GM21390 (cell line): ENCODE results near the gene ZNF300.
"Not testable (repeated sequence)": the region's sequence is repeated elsewhere in the genome, so short reads cannot be mapped to it uniquely, and the experiment has no call there.

Experiments used
- ATAC-seq: cut with Tn5 transposase; IDR thresholded peaks from one replicate; pipeline ENCODE4 v1.9.1; 2021; ENCODE audit not compliant: unreplicated experiment

ZNF300 gene

GRCh38 chr5:150904479-150905311 is at the start of gene ZNF300:
TSS of gene ZNF300 (minus strand) at chr5:150904980. CDS start at chr5:150903155, 1,825 bp downstream.
- peak; percentile 71 for ATAC-seq

- ATAC-seq: no peak
Measured at GRCh38 chr5:150948539-150948938, 43.8 kb upstream of the ZNF300 start.

- ATAC-seq: no peak
Measured at GRCh38 chr5:150946351-150946905, 41.6 kb upstream of the ZNF300 start.

- ATAC-seq: no peak
Measured at GRCh38 chr5:150945947-150946346, 41.2 kb upstream of the ZNF300 start.

GRCh38 chr5:150945486-150945885 is 40.7 kb upstream of the ZNF300 start:
- ATAC-seq: no peak

GRCh38 chr5:150931368-150931965 is 26.7 kb upstream of the ZNF300 start:
- no peak for ATAC-seq

- no peak for ATAC-seq
Measured at GRCh38 chr5:150918613-150919012, 13.8 kb upstream of the ZNF300 start.

- ATAC-seq: no peak
Measured at GRCh38 chr5:150912312-150912814, 7.6 kb upstream of the ZNF300 start.

- ATAC-seq: no peak
Measured at GRCh38 chr5:150905312-150905683, 518 bp upstream of the ZNF300 start.

- ATAC-seq: no peak
Measured at GRCh38 chr5:150901446-150901845, 3.3 kb downstream of the ZNF300 start.

GRCh38 chr5:150895431-150896428 is 9.1 kb downstream of the ZNF300 start:
- ATAC-seq: no peak

- no peak for ATAC-seq
Measured at GRCh38 chr5:150879358-150879757, 25.4 kb downstream of the ZNF300 start.

- ATAC-seq: no peak
Measured at GRCh38 chr5:150862070-150862469, 42.7 kb downstream of the ZNF300 start.

- no peak for ATAC-seq
Measured at GRCh38 chr5:150860246-150860821, 44.4 kb downstream of the ZNF300 start.

GRCh38 chr5:150856700-150857099 is 48.1 kb downstream of the ZNF300 start:
- not testable (repeated sequence) for ATAC-seq

GRCh38 chr5:150853561-150853960 is 51.2 kb downstream of the ZNF300 start:
- ATAC-seq: no peak

GRCh38 chr5:150851039-150851438 is 53.7 kb downstream of the ZNF300 start:
- ATAC-seq: no peak

- no peak for ATAC-seq
Measured at GRCh38 chr5:150848271-150848670, 56.5 kb downstream of the ZNF300 start.

GRCh38 chr5:150847334-150847695 is 57.5 kb downstream of the ZNF300 start:
- no peak for ATAC-seq

GRCh38 chr5:150846654-150847333 is 58.0 kb downstream of the ZNF300 start:
- ATAC-seq: peak; percentile 92
